Astrocyte (in vitro differentiated cells and primary cell): ENCODE measurements around the gene THADA. TPM values are rescaled to one million over a fixed set of nuclear protein-coding genes. Genes with fewer than 3 reads are reported as not detected.

Experiments
- DNase-seq: peaks from one replicate; pipeline ENCODE4 v3.0.0-alpha.2; 2010; ENCODE audit warnings: low read depth
- FAIRE-seq: peaks from 2 replicates; lab custom pipeline; 2011; peaks lifted over from hg19 to GRCh38; lab: Jason Lieb, UNC
- H2AFZ ChIP-seq: 2 replicates; pipeline ENCODE4 v1.6.0; 2012; ENCODE audit warnings: low read depth, low read length, inconsistent platforms
- H3K27ac ChIP-seq: 2 replicates; pipeline ENCODE4 v1.5.1; 2011; ENCODE audit warnings: low read depth, low read length, inconsistent platforms
- H3K27me3 ChIP-seq: 2 replicates; pipeline ENCODE4 v1.6.0; 2011; ENCODE audit warnings: low read length, inconsistent platforms; ENCODE audit not compliant: insufficient read depth
- H3K36me3 ChIP-seq: 2 replicates; pipeline ENCODE4 v1.5.1; 2011; ENCODE audit warnings: low read length, inconsistent platforms; ENCODE audit not compliant: insufficient read depth
- H3K4me1 ChIP-seq: 2 replicates; pipeline ENCODE4 v1.5.1; 2011; ENCODE audit warnings: low read length, inconsistent platforms; ENCODE audit not compliant: insufficient read depth
- H3K4me2 ChIP-seq: 2 replicates; pipeline ENCODE4 v1.6.0; 2012; ENCODE audit warnings: low read length, inconsistent platforms
- H3K4me3 ChIP-seq: 2 replicates; pipeline ENCODE4 v1.5.1; 2011; ENCODE audit warnings: low read depth, mild to moderate bottlenecking, low read length, inconsistent platforms; ENCODE audit not compliant: insufficient read depth
- H3K79me2 ChIP-seq: 2 replicates; pipeline ENCODE4 v1.6.0; 2012; ENCODE audit warnings: mild to moderate bottlenecking, low read length, inconsistent platforms; ENCODE audit not compliant: insufficient read depth
- H3K9ac ChIP-seq: 2 replicates; pipeline ENCODE4 v1.6.0; 2012; ENCODE audit warnings: mild to moderate bottlenecking, low read length, inconsistent platforms
- H3K9me3 ChIP-seq: 2 replicates; pipeline ENCODE4 v1.5.1; 2012; ENCODE audit warnings: low read depth, mild to moderate bottlenecking, low read length, inconsistent platforms; ENCODE audit not compliant: insufficient read depth
- H4K20me1 ChIP-seq: 2 replicates; pipeline ENCODE4 v1.6.0; 2012; ENCODE audit warnings: low read length, inconsistent platforms; ENCODE audit not compliant: insufficient read depth
- H3K27ac Mint-ChIP-seq: one replicate; pipeline ENCODE4 v1.8.0; 2021; ENCODE audit warnings: mild to moderate bottlenecking, mixed read lengths; ENCODE audit not compliant: unreplicated experiment
- H3K27me3 Mint-ChIP-seq: one replicate; pipeline ENCODE4 v1.8.0; 2021; ENCODE audit warnings: low read depth, mixed read lengths; ENCODE audit not compliant: unreplicated experiment
- H3K36me3 Mint-ChIP-seq: one replicate; pipeline ENCODE4 v1.8.0; 2021; ENCODE audit warnings: low read depth, mixed read lengths; ENCODE audit not compliant: unreplicated experiment
- H3K4me1 Mint-ChIP-seq: one replicate; pipeline ENCODE4 v1.8.0; 2021; ENCODE audit warnings: low read depth, mixed read lengths; ENCODE audit not compliant: unreplicated experiment
- H3K4me3 Mint-ChIP-seq: one replicate; pipeline ENCODE4 v1.8.0; 2021; ENCODE audit warnings: mild to moderate bottlenecking, moderate library complexity, mixed read lengths; ENCODE audit not compliant: unreplicated experiment
- H3K9me3 Mint-ChIP-seq: one replicate; pipeline ENCODE4 v1.8.0; 2021; ENCODE audit warnings: mild to moderate bottlenecking, mixed read lengths; ENCODE audit not compliant: unreplicated experiment
- CTCF ChIP-seq: IDR thresholded peaks from 2 replicates; pipeline ENCODE4 v1.5.1; 2011; ENCODE audit warnings: low read depth, mild to moderate bottlenecking, inconsistent platforms, low read length, moderate library complexity; ENCODE audit not compliant: insufficient read depth
- EZH2 ChIP-seq: IDR thresholded peaks from 2 replicates; pipeline ENCODE4 v1.6.1; 2012; ENCODE audit warnings: mild to moderate bottlenecking, low read length, inconsistent platforms; ENCODE audit not compliant: insufficient read depth
- total RNA-seq: library from RNA; stranded (reverse); gene quantifications from 2 replicates; pipeline ENCODE4 v1.2.1, GENCODE V29; 2021

The THADA gene
- total RNA-seq, 1 donor from 2014 or later, result 16.2 TPM

- Histone ChIP-seq H3K79me2 (no peaks in the 10 kb centered on the region), H3K4me2 (no peak overlapping the region), H3K9ac (no peak overlapping the region), H4K20me1 (no peaks in the 10 kb centered on the region), H3K4me1 (no peaks in the 10 kb centered on the region), H3K36me3 (peaks cover 2% of the 10 kb centered on the region), H3K9me3 (no peaks in the 10 kb centered on the region), H3K27me3 (no peaks in the 10 kb centered on the region), H3K27ac (no peak overlapping the region), H2AFZ (no peak overlapping the region), H3K4me3 (no peak overlapping the region)
- TF ChIP-seq CTCF, result no peak
- FAIRE-seq (no peak), DNase-seq (no peak)
- H3K27ac Mint-ChIP-seq, result no peak overlapping the region
- no peaks in the 10 kb centered on the region for H3K27me3 Mint-ChIP-seq
- no peaks in the 10 kb centered on the region for H3K9me3 Mint-ChIP-seq
- no peak overlapping the region for H3K4me3 Mint-ChIP-seq
- H3K4me1 Mint-ChIP-seq, result peaks cover 2% of the 10 kb centered on the region
- peaks cover 3% of the 10 kb centered on the region for H3K36me3 Mint-ChIP-seq
Measured at GRCh38 chr2:43475922-43476321, 119.9 kb downstream of the THADA start.

GRCh38 chr2:43475137-43475846 is 120.5 kb downstream of the THADA start:
- Histone ChIP-seq H3K4me3 (no peak overlapping the region), H3K36me3 (peaks cover 2% of the 10 kb centered on the region), H3K27me3 (no peaks in the 10 kb centered on the region), H3K79me2 (no peaks in the 10 kb centered on the region), H3K9ac (no peak overlapping the region), H3K4me1 (no peaks in the 10 kb centered on the region), H3K4me2 (no peak overlapping the region), H2AFZ (no peak overlapping the region), H4K20me1 (no peaks in the 10 kb centered on the region), H3K27ac (no peak overlapping the region), H3K9me3 (no peaks in the 10 kb centered on the region)
- Mint-ChIP-seq H3K9me3 (no peaks in the 10 kb centered on the region), H3K27ac (no peak overlapping the region), H3K27me3 (no peaks in the 10 kb centered on the region), H3K36me3 (peaks cover 3% of the 10 kb centered on the region), H3K4me1 (no peaks in the 10 kb centered on the region), H3K4me3 (no peak overlapping the region)
- no peak for TF ChIP-seq EZH2
- no peak for TF ChIP-seq CTCF
- FAIRE-seq (no peak), DNase-seq (no peak)

- no peak for FAIRE-seq
- no peaks in the 10 kb centered on the region for H3K4me1 Mint-ChIP-seq
- Histone ChIP-seq H3K36me3 (peaks cover 2% of the 10 kb centered on the region), H4K20me1 (no peaks in the 10 kb centered on the region), H3K27ac (no peak overlapping the region), H3K4me2 (no peak overlapping the region), H3K4me3 (no peak overlapping the region), H3K4me1 (no peaks in the 10 kb centered on the region), H3K9ac (no peak overlapping the region), H3K27me3 (no peaks in the 10 kb centered on the region), H3K9me3 (no peaks in the 10 kb centered on the region), H2AFZ (no peak overlapping the region), H3K79me2 (no peaks in the 10 kb centered on the region)
- H3K4me3 Mint-ChIP-seq, result no peak overlapping the region
- no peak for DNase-seq
- H3K27me3 Mint-ChIP-seq, result no peaks in the 10 kb centered on the region
- peaks cover 3% of the 10 kb centered on the region for H3K36me3 Mint-ChIP-seq
- H3K9me3 Mint-ChIP-seq, result no peaks in the 10 kb centered on the region
- no peak overlapping the region for H3K27ac Mint-ChIP-seq
- TF ChIP-seq CTCF (no peak), EZH2 (no peak)
Measured at GRCh38 chr2:43474273-43474672, 121.6 kb downstream of the THADA start.
